ENCODE results near the gene SLIT1.

SLIT1 gene

DNA sequence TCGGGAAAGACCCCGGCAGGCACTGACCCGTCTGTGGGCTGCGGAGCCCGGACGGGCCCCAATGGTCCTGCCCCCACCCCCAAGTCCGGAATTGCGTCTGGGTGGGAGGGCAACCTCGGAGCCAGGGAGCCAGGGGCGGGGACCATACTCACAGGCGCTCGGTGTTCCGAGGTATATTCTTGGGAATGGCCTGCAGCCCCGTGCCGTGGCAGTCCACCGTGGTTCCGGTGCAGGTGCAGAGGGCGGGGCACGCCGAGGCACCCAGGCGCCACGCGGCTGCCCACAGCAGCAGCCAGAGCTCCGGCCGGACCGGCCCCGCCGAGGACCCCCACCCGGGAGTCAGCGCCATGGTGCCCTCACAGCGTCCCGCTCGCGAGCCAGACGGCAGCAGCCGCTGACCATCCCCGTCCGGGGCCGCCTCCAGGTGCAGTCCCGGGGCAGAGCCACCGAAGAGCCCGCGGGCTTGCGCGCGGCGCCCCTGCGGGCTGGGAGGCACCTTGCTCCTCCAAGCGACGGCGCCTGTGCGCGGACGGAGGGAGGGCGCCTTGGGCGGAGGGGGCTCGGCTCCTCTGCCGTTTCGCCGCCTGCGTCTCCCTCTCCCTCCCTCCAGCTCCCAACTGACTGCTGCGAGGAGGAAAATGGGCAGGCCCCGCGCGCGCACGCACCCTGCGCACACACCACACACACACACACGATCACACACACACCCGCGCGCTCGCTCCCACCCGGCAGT lies at the start of gene SLIT1:
TSS of gene SLIT1 (minus strand) at position 634 of the 733 bp plus-strand sequence. CDS start at position 349, 285 bp downstream.
- no peak for DNase-seq

DNA sequence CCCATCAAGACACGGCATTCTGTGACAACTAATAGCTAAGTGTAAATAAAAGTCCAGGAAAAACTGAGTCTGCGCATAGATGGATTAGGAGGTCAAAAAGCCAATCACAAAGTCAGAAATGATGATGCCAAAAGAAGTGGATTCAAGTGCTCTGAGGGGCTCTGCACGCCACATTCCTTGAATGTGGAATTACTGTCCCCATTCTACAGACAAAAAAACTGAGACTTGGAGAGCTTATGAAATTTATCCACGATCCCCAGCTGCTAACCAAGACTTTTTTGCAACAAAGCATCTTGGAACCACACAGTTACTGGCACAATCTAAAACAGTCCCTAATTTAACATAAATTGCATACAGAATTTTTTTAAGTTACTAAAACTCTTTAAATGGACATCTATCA lies 49.6 kb upstream of the SLIT1 start:
- no peak for DNase-seq

DNA sequence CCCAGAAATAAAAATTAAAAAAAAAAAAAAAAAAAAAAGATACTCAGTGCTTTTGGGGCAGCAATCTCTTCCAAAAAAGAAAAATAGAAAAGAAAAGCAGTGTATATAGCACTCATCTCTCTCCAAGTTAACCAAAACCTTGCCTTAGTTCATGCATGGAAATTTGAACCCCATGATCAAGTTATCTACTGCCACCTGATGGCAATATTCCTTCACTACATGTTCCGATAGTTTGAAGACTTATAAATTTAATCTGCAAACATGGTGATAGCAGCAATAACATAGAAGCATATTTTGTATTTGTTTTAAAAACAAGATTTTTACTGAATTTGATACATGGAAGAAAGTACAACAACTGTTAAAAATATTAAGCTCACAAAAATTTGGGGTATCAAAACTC lies 48.6 kb upstream of the SLIT1 start:
- DNase-seq, result no peak

DNA sequence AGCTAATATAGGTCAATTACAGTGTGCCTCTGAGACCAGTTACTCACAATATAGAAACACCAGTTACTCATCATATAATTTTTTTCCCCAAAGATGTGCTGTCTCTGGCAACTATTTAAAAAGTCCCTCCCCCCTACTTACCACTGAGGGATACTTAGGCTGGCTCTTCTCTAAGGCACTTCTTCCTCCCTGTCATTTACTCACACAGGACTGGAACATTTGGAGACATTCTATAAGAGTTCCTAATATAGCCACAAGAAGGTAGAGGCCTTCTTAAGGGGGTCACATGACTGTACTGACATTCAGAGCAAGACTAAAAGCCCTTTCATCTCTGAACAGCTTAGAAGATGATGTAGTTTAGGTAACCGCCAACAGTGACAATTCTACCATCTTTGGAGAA lies 44.4 kb upstream of the SLIT1 start:
- no peak for DNase-seq

DNA sequence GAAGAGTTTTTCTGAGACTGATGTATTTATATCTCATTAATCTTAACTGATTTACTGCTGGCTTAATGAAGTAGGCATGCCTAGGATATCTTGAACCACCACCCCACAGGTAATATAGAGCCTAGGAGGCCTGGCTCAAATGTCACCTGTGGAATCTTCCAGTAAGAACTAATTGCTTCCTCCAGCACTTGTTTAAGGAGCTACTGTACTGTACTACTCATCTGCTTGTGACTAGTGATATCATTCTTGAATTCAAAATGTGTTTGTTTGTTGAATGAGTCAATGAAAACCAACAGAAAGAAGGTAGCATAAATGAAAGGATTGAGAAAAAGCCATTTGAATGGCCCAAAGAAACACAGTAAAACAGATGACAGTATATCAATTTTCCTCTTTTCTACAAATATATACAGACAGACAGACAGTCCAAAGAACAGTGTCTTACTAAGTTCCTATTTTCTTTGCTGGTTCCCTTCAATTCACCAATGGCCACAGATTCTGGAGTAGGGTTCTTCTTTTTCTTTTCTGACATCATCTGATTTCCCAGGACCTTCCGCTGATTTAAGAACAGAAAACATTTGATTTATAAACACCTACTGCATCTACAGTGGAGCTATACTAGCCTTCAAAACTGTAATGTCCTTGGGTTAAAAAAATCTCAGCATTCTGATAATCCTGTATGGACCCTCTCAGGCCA lies 43.7 kb upstream of the SLIT1 start:
- DNase-seq, result no peak

DNA sequence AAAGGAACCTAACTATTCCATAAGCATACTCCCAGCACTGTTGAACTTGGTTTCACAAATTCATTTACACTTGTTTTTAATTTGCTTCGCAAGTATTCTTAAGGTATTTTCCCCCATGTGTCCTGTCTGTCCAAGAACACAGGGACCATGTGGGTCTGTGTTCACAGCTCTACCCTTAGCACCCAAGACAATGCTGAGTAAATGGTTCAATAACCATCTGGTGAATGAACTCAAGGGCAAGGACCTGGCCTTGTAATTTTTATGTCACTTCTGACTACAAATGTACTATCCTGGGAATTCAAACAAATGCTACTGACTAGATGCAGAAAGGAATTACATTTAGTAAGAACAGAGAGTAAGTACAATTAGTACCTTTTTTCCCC lies 43.0 kb upstream of the SLIT1 start:
- no peak for DNase-seq

DNA sequence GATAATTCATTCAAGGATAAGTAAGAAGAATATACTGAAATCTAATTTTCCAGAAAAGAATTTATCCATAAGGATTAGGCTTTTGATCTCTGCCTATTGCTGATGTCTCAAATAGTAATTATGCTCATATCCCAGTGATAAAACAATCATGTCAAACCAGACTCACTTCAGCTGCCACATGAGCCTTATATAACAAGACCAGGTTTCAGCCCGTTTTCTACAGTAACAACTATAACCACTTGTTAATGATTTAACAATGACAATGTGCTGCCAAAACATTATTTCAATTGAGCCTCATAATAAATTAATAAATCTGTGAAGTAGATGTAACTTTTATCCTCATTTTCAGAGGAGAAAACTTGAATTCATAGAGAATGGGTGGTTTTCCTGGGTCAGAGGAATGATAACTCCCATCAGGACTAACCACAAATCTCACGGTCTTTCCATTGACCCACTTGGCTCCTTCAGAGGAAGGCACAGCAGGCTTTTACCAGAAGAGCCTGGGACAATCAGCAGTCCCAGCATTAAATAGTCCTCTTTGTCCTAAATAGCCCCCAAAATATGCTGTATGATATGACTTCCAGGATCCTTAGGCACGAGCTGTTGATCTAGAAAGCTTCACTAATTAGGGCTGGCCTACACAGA lies 42.5 kb upstream of the SLIT1 start:
- no peak for DNase-seq

DNA sequence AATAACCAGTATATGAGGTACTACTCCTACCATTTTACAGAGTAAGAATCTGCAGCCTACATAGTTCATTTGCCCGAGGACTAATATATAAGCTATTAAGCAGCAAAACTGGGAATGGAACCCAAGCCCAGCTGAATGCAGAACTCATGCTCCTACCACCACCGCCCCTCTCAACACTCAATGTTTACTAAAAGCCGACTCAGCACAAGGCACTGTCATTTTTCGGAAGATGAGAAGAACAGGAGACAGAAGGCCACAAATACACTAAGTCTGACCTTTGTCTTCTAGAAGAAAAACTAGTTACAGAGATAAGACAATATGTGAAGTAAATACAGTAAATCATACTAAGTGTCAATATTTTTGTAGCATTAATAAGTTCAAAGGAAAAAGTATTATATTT lies 40.6 kb upstream of the SLIT1 start:
- DNase-seq, result no peak

DNA sequence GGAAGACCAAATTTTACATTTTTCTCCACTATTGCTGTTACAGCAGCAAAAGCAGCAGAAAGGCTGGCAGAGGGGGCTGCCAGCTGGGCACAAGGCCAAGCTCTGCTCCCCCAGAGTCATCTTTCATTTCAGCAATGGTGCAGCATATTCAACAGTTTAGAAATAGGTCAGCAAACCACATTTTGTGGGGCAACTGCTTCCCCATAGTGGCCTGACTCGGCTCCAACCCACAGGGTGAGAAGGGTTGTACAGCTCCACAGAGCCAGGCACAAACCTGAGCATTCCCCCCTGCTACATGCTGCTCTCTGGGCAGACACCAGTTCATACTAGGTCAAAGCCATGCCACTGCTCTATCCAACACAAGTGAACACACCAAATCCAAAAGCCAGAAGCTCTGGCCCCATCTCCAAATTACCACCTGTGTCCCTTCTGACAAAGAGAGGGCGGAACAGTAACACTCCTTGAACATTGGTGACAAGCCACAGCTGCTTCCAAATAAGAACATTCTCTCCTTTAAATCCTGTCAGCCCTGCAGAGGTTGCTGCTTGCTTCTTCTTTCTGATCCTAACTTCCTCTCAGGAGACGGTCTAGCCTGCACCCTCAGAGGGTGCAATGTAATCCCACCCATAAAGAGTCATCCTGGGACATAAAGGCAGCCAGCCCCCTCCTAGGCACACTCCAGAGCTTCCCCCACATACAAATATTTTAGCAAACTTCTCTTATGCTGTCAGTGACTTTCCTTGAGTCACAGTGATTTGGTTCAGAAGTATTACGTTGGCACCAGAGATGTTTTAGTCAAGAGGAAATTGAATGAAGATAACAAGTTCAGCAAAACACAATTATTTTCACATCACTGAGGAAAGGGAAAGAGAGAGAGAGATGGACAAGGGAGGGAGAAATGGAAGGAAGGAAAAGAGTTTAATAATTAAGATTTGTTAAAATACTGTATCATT lies 39.0 kb upstream of the SLIT1 start:
- peak; percentile 24 for DNase-seq

DNA sequence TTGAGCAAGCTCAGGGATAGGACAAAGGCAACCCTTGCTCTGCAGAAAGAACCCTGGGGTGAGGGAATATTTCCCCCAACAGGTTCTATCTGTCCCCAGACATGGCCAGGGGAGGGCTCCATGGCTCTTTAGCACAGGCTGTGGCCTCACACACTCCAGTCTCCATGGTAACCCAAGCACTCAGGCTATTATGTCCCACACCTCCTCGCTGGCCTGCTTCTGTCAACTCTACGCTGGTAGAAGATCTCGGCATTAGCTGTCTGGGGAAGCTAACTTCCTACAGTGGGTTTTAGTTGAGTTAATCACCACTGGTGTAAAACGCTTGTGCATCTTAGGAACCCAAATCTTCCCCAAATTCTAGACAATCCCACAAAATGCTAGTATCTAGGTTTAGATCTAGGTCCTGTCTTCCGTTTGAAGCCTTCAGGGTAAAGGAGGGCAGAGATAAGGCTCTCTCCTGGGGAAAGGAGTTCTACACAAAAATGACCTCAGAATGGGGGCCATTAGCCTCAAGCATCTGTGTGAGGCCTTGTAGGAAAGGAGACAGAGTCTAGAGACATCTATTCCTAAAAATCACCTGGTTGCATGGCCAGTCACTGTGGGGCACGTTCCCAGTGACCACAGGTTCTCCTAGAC lies 36.7 kb upstream of the SLIT1 start:
- no peak for DNase-seq

DNA sequence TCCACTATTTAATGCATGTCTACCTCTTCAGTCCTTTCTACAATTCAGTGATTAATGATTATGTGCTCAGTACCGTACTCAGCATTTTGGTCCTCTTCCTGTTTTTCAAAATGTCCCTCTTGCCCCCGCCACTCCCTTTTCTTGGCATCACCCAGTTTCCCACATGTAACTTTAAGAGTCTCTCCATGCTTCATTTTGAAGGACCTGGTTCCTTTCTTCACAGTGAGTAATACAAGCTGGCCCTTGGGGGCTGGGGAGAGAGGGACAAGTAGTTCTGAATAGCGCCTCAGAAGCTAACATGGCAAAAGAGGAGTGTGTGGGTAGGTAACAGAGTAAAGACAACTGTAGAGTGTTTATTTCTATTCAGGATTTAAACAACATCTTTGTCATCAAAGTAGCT lies 34.6 kb upstream of the SLIT1 start:
- no peak for DNase-seq

DNA sequence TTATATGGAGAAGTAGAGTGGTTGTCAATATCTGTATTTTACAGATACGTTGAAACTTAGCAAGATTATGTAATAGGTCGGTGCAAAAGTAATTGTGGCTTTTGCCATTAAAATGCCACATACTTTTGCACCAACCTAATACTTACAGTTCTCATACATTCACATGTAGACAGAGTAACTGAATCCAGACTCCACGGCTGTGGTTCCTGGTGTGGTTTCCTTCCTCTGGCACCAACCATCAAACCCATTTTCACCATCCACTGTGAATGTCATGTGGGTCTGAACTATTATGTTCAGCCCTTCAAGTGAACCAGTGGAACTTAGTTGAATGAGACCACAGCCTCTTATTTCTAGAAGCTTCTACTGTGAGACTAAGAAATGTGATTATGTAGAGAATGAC lies 31.5 kb upstream of the SLIT1 start:
- no peak for DNase-seq

DNA sequence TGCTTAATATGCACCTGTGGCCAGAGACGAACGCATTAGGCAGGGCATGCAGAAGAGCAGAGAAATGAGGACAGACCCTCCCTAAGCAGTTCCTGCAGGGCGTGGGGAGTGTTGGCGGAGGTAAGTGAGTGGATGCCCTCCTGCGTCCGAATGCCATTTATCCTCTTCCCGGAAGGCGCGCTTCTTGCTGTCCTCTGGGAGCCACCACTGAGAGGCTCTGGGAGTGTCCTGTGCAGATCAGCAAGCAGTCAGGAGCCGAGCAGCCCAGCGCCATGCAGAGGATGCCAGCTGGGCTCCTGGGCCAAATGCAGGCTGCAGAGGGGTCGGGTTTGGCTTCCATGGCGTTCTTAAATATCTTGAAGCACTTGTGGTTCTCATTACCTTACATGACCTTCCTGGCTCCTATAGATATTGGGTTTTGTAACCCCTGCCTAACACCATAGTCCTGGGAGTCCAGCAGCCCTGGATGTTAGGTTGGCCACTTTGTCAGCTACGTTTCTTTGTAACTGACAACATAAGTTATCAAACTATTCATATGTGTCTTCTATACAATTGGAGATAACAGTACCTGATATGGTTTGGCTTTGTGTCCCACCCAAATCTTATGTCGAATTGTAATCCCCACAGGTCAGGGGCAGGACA lies 30.0 kb upstream of the SLIT1 start:
- no peak for DNase-seq

DNA sequence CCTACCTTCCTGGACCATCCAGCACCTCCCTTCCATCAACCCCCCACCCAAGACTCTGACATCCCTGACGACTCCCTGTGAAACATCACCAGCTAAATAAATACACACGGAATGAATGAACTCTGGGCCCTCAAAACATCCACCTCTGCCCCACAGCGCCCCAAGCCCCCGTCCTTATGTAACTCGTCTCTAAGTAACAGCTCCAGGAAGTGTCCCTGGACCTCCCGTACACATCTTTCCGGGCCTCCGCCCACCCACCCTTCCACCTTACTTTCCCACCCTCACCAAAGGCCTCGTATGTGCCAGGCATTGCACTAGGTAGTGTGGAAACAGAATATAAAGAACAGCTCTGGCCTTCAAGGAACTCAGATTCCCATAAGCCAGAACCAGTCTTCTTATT lies 27.7 kb upstream of the SLIT1 start:
- no peak for DNase-seq

DNA sequence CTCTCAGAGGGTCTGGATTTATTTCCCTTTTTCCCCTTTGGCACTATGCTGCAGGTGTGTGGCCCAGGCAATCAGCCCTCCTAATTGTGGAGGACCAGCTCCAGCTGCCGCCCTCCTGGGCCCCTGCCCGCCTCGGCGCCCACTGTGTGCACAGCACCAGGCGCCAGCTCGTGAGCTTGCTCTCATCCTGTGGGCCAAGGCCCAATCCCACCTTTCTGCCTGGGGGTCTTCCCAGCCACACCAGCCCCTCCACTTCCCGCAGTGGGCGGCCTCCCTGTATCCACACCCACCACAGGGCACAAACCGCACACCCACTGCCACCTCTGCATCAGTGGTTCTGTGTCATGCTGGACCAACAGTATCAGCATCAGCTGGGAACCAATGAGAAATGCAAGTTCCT lies 25.5 kb upstream of the SLIT1 start:
- DNase-seq, result no peak

DNA sequence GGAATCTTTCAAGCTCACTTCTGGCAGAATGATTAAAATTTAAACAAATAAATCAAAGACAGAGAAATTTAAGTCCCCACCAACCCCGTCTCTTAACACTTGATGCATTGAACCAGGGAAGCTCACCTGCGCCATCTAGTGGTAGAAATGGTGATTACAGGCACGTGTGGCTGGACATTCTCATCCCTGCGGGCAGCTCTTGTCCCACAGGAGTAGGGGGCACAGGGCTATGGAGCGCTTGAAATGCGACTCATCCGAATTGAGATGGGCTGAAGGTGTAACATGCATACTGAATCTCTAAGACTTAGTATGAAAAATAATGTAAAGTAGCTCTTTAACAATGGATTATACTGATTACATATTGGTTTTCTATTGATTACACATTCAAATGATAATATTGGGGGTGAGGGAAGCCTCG lies 24.8 kb upstream of the SLIT1 start:
- peak; percentile 77 for DNase-seq

DNA sequence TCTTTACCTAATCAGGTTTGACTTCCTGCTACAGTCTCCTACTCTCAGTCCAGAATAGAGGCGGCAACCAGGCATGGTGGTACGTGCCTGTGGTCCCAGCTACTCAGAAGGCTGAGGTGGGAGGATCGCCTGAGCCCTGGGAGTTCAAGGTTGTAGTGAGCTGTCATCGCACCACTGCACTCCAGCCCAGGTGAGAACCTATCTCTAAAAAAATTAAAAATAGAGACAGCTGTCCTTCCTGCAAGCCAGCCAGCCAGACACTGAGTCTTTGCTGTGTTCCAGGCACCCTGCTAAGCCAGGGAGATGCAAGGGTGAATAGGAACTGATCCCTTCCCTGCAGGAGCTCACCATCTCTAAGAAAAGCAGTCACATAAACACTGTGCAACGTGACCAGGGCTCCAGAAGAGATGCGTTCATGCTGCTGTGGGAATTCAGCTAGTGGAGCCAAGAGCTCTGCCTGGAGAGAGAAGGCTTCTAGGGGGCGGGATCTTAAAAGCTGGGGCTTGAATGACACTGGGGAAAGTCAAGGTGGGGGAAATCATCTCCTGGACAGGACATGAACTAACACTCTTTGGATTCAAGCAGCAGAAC lies 22.1 kb upstream of the SLIT1 start:
- no peak for DNase-seq

DNA sequence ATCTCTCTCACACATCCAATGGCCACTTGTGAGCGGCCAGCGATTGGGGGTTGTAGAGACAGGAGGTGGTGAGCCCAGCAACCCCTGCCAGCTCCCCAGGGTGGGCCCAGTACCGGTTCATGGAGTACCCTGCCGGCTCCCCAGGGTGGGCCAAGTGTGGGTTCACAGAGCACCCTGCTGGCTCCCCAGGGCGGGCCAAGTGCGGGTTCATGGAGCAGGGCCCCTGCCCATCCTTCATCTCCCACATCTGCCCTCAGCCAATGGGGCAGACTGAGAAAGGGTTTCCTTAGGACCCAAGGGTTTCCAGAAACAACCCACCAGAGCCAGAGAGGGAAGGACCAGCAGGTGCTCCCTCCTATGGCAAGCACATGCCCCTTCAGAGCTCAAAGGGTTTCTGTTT lies 21.4 kb upstream of the SLIT1 start:
- DNase-seq, result no peak

DNA sequence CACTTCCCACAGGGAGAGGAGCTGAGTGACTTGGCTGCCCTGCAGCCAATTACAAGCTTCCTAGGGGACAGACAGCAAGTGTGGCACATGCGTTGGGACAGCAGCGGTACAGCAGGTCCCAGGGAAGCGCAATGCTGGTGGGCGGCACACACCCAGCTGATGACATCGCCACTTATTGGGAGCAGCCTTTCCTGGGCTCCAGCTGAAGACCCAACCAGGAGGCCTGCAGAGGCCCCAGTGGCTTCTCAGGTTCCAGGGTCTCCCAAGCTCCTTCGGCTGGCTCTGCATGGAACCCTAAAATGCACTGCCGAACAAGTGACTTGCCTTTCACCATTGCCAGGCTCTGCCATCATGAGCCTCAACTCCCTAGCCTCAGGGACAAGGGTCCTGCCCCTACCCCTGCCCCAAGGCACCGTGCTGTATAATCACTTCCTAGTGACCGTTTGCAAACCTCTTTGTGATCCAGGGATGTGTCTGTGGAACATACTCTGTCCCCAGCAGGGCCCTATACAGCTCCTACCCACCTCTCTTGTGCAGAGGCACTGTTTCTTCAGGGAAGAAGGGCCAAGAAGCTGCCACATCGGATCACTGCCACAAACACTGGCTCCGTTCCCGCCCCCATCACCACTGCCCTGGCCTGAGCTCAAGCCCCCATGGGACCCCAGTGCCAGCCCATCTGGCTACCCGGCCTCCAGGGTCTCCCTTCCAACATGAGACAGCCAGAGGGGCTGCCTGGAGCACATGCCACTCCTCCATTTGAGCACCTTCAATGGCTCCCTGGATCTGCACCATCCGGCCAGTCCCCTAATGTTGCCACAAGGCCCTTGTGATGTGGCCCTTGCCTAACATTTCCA lies 19.3 kb upstream of the SLIT1 start:
- no peak for DNase-seq

DNA sequence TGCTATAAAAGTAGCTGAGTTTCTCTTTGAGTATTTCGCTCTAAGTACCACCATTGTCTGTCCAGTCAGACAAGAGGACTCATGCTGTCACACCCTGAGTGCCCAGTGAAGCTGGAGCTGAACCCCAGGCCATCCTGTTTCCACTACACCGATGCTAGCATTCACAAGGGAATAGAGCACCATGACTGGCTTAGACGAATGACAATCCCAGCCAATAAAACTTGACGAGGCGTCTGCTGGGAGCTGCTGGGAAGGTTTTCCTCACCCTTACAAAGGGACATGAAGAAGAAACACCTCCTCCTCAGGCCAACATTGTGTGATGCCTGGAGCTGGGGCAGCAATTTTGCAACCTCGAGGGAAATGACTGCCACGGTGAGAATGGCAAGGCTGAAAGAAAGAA lies 17.5 kb upstream of the SLIT1 start:
- no peak for DNase-seq

DNA sequence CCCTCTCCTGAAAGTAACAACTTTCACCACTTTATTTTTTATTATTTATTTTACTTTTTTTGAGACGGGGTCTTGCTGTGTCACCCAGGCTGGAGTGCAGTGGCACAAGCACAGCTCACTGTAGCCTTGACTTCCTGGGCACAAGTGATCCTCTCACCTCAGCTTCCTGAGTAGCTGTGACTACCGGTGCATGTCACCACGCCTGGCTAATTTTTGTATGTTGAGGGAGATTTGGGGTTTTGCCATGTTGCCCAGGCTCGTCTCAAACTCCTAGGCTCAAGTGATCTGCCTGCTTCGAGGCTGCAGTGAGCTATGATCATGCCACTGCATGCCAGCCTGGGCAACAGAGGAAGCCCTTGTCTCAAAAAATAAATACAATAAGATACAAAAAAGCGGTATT lies 14.9 kb upstream of the SLIT1 start:
- DNase-seq, result no peak
